HG03060 (cell line): ENCODE measurements around the gene STRA6.

Experiments
- ATAC-seq: cut with Tn5 transposase; IDR thresholded peaks from one replicate; pipeline ENCODE4 v1.9.1; 2021; ENCODE audit warnings: low read depth, moderate number of reproducible peaks; ENCODE audit not compliant: unreplicated experiment

STRA6 gene

DNA sequence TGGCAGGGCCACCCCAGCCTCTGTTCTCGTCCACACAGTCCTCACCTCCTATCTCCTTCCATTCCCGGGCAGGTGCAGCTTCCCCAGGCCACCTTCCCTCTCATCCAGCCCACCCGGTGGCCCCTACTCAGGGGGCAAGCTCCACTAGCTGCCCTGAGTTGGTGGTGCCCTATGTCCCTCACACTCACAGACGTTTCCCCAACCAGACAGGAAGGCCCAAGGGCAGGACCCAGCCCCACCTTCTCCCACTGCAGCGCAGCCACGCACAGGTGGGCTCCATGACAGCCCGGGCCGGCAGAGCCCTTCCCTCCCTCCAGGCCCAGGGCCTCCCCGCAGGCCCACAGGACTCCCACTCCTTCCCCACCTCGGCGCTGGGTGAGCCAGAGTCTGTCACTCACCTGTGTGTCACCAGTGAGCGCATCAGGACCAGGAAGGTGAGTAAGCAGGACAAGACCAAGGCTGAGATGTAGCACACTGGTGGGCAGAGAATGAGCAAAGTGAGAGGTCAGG lies 17.9 kb downstream of the STRA6 start:
- ATAC-seq, result no peak

DNA sequence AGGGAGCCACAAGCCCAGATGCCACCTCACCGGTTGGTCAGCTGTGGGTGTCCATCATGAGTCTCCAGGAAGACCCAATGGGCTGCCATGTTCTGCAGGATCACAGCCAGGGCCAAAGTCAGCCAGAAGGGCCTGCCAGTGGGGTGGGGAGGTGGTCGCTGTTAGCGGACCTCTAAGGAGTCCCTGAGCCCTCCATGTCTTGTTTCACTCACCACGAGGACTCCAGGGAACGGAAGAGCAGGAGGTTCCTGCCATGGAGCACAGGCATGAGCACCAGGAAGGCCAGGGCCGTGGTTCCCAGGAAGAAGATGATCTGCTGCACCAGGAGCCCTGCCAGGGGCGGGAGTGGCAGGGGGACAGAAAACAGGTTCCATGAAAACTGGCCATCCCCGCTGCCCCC lies 20.5 kb downstream of the STRA6 start:
- ATAC-seq, result no peak

DNA sequence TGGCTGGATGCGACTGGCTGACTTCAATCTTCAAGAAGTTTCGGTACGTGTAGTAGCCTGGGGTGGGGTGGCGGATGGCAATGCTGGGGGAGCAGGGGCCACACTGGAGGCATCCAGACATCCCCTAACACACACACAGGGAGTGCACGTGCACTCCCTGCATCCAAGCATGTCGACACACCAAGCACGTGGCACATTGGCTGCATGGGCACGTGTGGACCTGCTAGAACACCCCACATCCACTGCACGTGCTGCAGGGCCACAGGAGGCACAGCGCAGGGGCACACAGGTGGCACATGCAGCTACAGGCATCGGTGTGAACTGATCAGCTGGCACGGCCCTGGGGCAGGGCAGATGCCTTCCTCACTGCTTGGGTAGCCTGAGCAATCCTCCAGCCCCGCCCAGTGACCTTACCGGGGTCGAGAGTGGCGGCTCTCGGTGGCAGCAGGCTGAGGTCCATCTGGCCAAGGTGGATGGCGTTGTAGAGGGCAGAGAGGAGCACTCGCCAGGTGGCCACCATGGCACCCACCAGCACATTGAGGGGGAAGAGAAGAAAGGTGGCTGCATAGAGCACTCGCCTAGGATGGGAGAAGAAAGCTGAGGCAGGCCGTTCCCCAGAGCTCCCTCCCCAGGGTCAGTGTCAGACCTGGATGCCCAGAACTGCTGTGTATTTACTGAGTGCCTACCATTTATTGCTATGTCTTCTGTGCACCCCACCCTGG lies 21.5 kb downstream of the STRA6 start:
- ATAC-seq, result no peak

DNA sequence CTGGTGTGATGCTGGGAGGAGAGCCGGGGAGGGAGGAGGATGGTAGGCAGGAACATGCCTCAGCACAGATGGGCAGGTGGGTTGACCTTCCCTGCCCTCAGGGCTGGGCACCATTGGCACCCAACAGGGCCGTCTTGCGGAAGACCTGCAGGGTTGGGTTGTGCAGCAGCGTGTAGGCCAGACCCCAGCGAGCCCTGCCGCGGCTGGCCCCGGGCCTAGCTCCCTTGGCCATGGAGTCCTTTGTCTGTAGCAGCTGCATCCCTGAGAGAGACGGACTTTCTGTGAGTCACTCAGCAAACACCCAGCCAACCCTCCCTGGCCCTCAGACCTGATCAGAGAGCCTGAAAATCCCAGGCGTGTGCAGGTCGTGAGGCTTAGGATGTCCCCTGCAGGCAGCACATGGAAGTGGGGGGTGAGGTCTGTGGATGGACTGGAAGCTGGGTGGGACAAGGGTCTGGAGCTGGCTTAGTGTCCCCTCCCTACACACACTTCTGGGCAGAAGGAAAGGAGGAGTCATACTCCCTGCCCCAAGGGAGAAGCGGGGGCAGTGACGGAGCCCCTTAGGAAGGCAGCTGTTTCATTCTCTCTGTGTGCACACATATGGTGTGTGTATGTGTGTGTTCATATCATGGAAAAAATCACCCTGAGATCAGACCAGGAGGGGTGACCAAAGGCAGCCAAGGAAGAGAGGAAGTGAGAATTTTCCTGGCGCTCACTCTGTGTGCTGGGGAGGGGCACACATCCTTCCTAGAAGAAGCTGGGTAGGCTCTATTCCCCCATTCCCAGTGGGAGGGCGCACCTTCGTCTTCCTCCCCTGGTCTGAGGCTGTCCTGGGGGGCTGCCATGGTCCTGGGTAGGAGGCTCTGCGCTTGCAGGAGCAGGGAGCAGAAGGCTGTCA lies 22.4 kb downstream of the STRA6 start:
- no peak for ATAC-seq

DNA sequence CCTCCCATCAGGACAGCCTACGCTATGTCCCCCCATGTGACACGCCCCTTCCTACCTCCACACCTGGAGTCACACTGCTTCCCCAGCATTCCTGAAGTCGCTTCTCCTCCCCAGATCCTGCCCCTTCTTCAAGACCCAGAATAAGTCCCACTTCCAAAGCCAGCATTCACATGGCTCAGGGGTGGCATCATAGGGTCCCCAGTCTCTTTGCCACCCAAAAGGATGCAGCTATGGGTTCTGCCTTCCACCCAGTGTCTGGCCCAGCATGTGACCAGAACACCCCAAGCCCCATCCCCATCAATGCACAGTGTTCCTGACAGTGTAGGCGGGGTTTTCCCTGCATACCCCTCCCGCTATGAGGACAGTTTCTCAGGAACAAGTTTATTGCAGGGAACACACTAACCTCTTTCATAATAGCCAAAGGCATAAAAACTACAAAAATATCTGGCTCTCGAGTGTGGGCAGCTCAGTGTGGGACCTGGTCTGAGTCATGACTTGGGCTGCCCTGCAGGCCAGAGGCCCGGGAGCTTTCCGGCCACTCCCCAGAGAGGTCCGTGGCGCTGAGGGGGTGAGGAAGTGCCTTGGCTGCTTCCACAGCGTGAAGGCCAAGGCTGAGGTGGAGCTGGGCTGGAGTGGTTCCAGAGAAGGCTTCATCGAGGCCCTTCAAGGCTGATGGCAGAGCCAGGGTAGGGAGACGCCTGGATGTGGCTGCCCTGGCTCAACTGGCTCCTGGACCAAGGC lies 23.3 kb downstream of the STRA6 start:
- ATAC-seq, result no peak

DNA sequence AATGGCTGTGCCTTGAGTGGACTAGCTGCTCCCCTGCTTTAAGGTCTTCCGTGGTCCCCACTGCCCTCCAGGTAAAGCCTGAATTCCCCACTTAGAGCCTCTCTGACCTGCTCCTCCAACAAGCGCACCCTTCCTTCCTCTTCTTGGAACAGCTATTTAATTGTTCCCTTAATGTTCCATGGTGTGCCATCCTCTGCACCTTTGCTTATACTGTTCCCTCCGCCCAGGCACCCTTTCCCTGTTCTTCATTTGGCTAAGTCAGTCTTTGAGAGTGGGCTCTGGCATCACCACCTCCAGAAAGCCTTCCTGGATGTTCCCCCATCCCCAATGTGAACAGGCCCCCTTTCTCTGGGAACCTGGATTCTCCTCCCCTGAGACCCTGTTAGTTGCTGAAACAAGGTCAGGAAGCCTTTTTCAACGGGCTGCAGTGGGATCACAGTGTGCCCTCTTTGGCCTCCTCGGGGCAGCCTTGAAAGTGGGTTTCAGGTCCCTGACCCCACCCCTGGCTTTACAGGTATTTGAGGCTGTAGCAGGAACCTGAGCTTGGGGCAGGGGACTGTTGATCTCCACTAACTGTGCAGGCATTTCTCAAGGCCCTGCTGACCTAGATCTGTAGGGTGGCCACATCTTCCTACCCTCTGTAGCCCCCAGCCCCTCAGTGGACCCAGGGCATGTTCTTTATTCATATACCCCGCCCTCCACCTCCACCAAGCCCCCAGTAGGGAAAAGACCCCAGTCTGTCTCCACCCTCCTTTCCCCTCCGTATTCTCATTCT lies 24.1 kb downstream of the STRA6 start:
- ATAC-seq, result no peak

DNA sequence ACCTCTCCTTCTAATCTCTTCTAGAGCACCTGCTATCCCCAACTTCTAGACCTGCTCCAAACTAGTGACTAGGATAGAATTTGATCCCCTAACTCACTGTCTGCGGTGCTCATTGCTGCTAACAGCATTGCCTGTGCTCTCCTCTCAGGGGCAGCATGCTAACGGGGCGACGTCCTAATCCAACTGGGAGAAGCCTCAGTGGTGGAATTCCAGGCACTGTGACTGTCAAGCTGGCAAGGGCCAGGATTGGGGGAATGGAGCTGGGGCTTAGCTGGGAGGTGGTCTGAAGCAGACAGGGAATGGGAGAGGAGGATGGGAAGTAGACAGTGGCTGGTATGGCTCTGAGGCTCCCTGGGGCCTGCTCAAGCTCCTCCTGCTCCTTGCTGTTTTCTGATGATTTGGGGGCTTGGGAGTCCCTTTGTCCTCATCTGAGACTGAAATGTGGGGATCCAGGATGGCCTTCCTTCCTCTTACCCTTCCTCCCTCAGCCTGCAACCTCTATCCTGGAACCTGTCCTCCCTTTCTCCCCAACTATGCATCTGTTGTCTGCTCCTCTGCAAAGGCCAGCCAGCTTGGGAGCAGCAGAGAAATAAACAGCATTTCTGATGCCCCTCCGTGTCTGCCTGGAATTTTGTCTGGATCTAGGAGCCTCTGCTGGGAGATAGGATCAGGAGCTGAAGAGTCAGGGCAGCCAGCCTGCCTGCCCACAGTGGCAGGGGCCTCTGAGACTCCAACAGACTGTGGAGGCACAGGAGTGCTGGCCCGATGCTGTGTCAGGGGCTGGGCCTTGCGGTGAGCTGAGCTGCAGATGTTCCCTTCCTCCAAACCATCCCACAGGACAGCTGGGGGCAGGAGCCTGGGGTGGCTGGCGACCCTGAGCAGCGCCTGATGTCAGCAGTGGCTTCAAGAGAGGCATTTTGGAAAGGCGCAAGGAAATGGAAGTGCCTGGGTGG lies 26.0 kb downstream of the STRA6 start:
- ATAC-seq, result no peak

DNA sequence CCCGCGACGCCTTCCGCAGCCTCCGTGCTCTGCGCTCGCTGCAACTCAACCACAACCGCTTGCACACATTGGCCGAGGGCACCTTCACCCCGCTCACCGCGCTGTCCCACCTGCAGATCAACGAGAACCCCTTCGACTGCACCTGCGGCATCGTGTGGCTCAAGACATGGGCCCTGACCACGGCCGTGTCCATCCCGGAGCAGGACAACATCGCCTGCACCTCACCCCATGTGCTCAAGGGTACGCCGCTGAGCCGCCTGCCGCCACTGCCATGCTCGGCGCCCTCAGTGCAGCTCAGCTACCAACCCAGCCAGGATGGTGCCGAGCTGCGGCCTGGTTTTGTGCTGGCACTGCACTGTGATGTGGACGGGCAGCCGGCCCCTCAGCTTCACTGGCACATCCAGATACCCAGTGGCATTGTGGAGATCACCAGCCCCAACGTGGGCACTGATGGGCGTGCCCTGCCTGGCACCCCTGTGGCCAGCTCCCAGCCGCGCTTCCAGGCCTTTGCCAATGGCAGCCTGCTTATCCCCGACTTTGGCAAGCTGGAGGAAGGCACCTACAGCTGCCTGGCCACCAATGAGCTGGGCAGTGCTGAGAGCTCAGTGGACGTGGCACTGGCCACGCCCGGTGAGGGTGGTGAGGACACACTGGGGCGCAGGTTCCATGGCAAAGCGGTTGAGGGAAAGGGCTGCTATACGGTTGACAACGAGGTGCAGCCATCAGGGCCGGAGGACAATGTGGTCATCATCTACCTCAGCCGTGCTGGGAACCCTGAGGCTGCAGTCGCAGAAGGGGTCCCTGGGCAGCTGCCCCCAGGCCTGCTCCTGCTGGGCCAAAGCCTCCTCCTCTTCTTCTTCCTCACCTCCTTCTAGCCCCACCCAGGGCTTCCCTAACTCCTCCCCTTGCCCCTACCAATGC lies 27.1 kb downstream of the STRA6 start:
- no peak for ATAC-seq

DNA sequence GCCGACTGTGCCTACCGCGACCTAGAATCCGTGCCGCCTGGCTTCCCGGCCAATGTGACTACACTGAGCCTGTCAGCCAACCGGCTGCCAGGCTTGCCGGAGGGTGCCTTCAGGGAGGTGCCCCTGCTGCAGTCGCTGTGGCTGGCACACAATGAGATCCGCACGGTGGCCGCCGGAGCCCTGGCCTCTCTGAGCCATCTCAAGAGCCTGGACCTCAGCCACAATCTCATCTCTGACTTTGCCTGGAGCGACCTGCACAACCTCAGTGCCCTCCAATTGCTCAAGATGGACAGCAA lies 27.7 kb downstream of the STRA6 start:
- ATAC-seq, result no peak

DNA sequence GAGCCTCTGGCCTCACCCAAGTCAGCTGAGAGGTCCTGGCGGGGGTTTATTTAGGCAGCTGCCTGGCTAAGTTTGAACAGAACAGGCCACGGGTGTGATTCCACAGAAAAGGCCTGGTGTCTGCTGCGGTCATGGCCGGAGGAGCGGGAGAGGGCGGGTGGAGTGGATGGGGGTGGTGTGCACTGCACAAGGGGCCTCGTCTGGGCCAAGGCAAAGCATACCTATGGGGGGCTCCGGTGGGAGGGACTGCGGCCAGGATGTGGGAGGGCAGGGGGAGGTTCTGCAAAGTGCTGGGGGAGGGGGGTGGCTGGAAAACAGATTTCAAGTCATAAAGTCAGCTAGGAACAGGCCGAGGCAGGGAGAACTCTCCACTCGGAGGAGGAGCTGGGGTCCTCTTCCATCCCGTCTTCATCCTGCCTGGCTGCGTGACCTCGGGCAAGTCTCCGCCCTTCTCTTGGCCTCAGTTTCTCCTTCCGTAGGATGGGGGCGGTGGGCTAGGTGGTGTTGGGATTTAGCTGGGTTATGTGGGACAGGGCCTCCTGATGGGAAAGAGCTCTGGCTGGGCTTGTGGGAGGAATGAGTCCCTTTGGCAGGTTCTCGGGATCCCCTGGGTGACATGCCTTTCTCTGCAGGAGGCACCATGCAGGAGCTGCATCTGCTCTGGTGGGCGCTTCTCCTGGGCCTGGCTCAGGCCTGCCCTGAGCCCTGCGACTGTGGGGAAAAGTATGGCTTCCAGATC lies 28.2 kb downstream of the STRA6 start:
- no peak for ATAC-seq

DNA sequence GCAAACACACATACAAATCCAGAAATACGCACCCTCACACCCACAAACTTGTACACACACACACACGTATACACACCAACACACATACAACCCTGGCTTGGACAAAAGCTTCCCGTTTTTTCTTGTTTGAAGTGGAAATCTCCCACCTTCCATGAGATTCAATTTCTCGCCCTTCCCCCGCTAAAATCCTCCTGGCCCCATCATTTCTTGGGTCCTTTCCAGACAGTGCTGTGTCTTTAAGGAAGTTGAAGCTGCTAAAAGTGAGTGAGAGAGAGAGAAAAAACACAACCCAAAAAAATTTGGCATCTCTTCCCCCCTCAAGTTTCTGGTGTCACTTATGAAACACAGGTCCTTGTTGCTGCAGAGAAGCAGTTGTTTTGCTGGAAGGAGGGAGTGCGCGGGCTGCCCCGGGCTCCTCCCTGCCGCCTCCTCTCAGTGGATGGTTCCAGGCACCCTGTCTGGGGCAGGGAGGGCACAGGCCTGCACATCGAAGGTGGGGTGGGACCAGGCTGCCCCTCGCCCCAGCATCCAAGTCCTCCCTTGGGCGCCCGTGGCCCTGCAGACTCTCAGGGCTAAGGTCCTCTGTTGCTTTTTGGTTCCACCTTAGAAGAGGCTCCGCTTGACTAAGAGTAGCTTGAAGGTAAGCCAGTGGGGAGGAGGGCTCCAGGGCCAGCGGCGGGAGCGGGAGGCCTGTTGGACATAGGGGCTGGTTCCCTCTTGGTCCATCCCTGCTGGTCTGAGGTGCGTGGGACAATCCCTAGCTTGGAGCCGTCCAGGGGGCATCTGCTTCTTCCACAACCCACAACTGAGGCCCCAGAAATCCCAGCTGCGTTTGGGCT lies 29.0 kb downstream of the STRA6 start, which contains the start of gene ISLR:
TSS of gene ISLR (plus strand) at position 331 of the 839 bp plus-strand sequence. CDS start 1,149 bp downstream, outside the sequence.
- no peak for ATAC-seq

DNA sequence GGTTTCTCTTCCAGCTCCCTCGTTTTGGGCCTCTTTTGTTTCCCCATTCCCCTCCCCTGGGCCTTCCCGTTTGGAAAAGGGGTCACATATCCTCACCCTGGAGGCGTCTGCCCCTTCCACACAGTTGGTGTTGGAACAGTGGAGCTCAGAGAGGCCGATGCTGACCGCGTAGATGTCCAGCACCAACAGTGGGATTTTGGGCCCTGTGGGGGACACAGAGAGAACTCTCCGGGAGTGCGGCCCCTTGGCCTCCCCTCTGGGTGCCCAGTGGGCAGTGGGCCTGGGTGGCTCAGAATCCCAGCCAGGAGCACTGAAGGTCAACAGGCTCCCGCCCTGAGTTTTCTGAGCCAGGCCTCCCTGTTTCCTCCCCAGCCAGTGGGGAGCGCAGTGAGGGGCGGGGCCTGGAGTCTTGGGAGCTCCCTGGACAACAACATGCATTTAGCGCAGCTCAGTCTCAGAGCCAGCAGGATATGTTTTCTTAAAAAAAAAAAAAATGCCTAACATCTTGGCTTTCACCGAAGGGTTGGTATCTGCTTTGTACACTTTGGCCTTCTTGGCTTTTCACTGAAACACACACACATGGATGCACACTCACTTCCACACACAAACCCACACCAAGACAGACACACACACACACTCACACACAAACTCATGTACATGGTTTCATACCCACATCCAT lies 29.7 kb downstream of the STRA6 start:
- no peak for ATAC-seq

DNA sequence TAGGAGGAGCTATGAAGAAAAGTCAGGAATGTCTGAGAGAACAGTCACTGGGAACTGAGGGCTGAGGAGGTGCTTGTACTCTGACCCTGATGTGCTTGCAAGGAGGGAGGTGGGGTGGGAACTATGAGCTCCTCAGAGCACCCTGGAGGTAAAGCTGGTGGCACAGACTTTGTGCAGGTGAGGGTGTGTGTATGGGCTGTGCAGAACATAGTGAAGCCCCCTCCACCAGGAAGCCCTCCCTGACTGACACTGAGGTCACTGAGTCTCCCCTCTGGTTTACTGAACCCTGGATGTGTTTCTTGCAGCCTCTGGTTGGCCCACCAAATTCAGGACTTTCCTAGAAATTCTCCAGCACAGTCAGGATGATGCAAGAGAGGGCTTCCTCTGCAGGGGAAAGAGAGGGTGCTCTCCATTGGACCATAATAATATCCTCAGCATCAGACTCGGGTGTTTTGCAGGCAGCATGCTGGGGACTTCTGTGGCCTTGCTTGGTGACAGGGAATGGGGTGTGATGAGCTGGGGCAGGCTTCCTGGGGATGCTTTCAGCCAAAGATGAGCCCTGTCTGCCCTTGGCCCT lies 30.5 kb downstream of the STRA6 start:
- ATAC-seq, result no peak

DNA sequence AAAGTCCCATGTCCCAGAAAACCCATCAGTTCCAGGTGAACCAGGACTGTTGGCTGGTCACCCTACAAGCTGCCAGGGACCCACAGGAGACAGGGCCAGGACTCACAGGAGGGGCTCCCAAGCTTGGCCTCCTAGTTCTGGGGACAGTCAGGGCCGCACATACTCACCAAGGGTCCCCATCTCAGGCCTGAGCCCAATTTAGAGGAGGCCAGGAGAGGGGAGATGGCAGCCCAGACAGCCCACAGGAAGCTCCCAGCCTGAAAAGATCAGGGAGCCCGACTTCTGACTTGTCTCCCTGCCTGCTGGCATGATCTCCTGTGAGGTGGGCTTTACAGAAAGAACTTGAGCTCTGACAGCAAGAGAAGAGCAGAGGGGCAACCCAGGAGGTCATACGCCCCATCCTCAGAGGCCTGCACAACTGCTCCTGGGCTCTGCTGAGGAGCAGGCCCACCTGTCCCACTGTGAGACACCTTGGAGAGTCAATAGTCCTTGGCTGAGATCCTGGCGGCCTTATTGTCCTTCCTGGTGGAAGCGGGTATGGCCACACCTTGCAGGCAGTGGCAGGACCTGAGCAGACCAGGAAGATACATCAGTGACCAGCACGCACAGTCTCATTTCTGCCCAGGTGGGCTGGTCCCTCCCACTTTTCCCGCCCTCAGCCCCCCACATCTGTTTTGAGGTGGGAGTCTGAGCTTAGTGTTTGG lies 31.6 kb downstream of the STRA6 start:
- ATAC-seq, result no peak
